ENCODE data around the gene SLC34A3.
A peak's percentile ranks its signal among the peaks of the same experiment; 100 is the strongest.

Gene SLC34A3

GRCh38 chr9:137198051-137198901, 32.4 kb upstream of the SLC34A3 start:
- DNase-seq (ENCODE audit: low read depth): no peak
- peak overlapping the region; percentile 67 for H3K4me3 ChIP-seq (ENCODE audit: low read length)
- H3K9me3 ChIP-seq (ENCODE audit: control insufficient read depth, low read length): no peaks in the 10 kb centered on the region
- H3K9ac ChIP-seq (ENCODE audit: low read length): peak overlapping the region; percentile 71
- H3K36me3 ChIP-seq (ENCODE audit: control insufficient read depth, insufficient read depth, low read length, severe bottlenecking): no peaks in the 10 kb centered on the region
- peaks cover 36% of the 10 kb centered on the region for H3K4me1 ChIP-seq (ENCODE audit: control insufficient read depth, insufficient read depth, low read length)
- no peaks in the 10 kb centered on the region for H3K27me3 ChIP-seq (replicated peaks; ENCODE audit: control insufficient read depth, insufficient read depth, low read length)

- Histone ChIP-seq H3K9ac (ENCODE audit: low read length) (peak overlapping the region; percentile 71), H3K4me1 (ENCODE audit: control insufficient read depth, insufficient read depth, low read length) (peaks cover 37% of the 10 kb centered on the region), H3K27me3 (replicated peaks; ENCODE audit: control insufficient read depth, insufficient read depth, low read length) (no peaks in the 10 kb centered on the region), H3K36me3 (ENCODE audit: control insufficient read depth, insufficient read depth, low read length, severe bottlenecking) (no peaks in the 10 kb centered on the region), H3K4me3 (ENCODE audit: low read length) (peak overlapping the region; percentile 67), H3K9me3 (ENCODE audit: control insufficient read depth, low read length) (no peaks in the 10 kb centered on the region)
- no peak for DNase-seq (ENCODE audit: low read depth)
Observed at GRCh38 chr9:137198902-137199283, 31.8 kb upstream of the SLC34A3 start.

- no peaks in the 10 kb centered on the region for H3K36me3 ChIP-seq (ENCODE audit: control insufficient read depth, insufficient read depth, low read length, severe bottlenecking)
- H3K9ac ChIP-seq (ENCODE audit: low read length): peak overlapping the region; percentile 71
- peak; percentile 39 for DNase-seq (ENCODE audit: low read depth)
- H3K27me3 ChIP-seq (replicated peaks; ENCODE audit: control insufficient read depth, insufficient read depth, low read length): no peaks in the 10 kb centered on the region
- no peaks in the 10 kb centered on the region for H3K9me3 ChIP-seq (ENCODE audit: control insufficient read depth, low read length)
- H3K4me1 ChIP-seq (ENCODE audit: control insufficient read depth, insufficient read depth, low read length): peaks cover 44% of the 10 kb centered on the region
- H3K4me3 ChIP-seq (ENCODE audit: low read length): peak overlapping the region; percentile 67
Observed at GRCh38 chr9:137199411-137200121, 31.1 kb upstream of the SLC34A3 start.

GRCh38 chr9:137200311-137201204, 30.1 kb upstream of the SLC34A3 start, which contains the start of gene TPRN:
TSS of gene TPRN (minus strand) at chr9:137200741. CDS start at chr9:137200711, 30 bp downstream.
- H3K4me1 ChIP-seq (ENCODE audit: control insufficient read depth, insufficient read depth, low read length): peaks cover 45% of the 10 kb centered on the region
- H3K9ac ChIP-seq (ENCODE audit: low read length): peak within 1 kb of the TSS; percentile 92
- peak within 1 kb of the TSS; percentile 88 for H3K4me3 ChIP-seq (ENCODE audit: low read length)
- H3K27me3 ChIP-seq (replicated peaks; ENCODE audit: control insufficient read depth, insufficient read depth, low read length): no peaks in the 10 kb centered on the region
- no peaks in the 10 kb centered on the region for H3K9me3 ChIP-seq (ENCODE audit: control insufficient read depth, low read length)
- peak; percentile 100 for DNase-seq (ENCODE audit: low read depth)
- H3K36me3 ChIP-seq (ENCODE audit: control insufficient read depth, insufficient read depth, low read length, severe bottlenecking): no peaks in the 10 kb centered on the region

GRCh38 chr9:137201205-137201868, 29.4 kb upstream of the SLC34A3 start:
- Histone ChIP-seq H3K27me3 (replicated peaks; ENCODE audit: control insufficient read depth, insufficient read depth, low read length) (no peaks in the 10 kb centered on the region), H3K4me1 (ENCODE audit: control insufficient read depth, insufficient read depth, low read length) (peaks cover 48% of the 10 kb centered on the region), H3K9ac (ENCODE audit: low read length) (peak overlapping the region; percentile 92), H3K4me3 (ENCODE audit: low read length) (peak overlapping the region; percentile 88), H3K36me3 (ENCODE audit: control insufficient read depth, insufficient read depth, low read length, severe bottlenecking) (no peaks in the 10 kb centered on the region), H3K9me3 (ENCODE audit: control insufficient read depth, low read length) (no peaks in the 10 kb centered on the region)
- no peak for DNase-seq (ENCODE audit: low read depth)

- no peak for DNase-seq (ENCODE audit: low read depth)
- Histone ChIP-seq H3K9ac (ENCODE audit: low read length) (no peak overlapping the region), H3K4me1 (ENCODE audit: control insufficient read depth, insufficient read depth, low read length) (peaks cover 54% of the 10 kb centered on the region), H3K4me3 (ENCODE audit: low read length) (no peak overlapping the region), H3K9me3 (ENCODE audit: control insufficient read depth, low read length) (no peaks in the 10 kb centered on the region), H3K27me3 (replicated peaks; ENCODE audit: control insufficient read depth, insufficient read depth, low read length) (no peaks in the 10 kb centered on the region), H3K36me3 (ENCODE audit: control insufficient read depth, insufficient read depth, low read length, severe bottlenecking) (no peaks in the 10 kb centered on the region)
Observed at GRCh38 chr9:137202966-137203365, 27.7 kb upstream of the SLC34A3 start.

- H3K9me3 ChIP-seq (ENCODE audit: control insufficient read depth, low read length): no peaks in the 10 kb centered on the region
- DNase-seq (ENCODE audit: low read depth): no peak
- H3K4me1 ChIP-seq (ENCODE audit: control insufficient read depth, insufficient read depth, low read length): peaks cover 39% of the 10 kb centered on the region
- no peaks in the 10 kb centered on the region for H3K27me3 ChIP-seq (replicated peaks; ENCODE audit: control insufficient read depth, insufficient read depth, low read length)
- H3K4me3 ChIP-seq (ENCODE audit: low read length): peak overlapping the region; percentile 97
- peak overlapping the region; percentile 99 for H3K9ac ChIP-seq (ENCODE audit: low read length)
- peaks cover 4% of the 10 kb centered on the region for H3K36me3 ChIP-seq (ENCODE audit: control insufficient read depth, insufficient read depth, low read length, severe bottlenecking)
Observed at GRCh38 chr9:137204731-137205125, 26.0 kb upstream of the SLC34A3 start.

- H3K9me3 ChIP-seq (ENCODE audit: control insufficient read depth, low read length): no peaks in the 10 kb centered on the region
- peaks cover 39% of the 10 kb centered on the region for H3K4me1 ChIP-seq (ENCODE audit: control insufficient read depth, insufficient read depth, low read length)
- H3K36me3 ChIP-seq (ENCODE audit: control insufficient read depth, insufficient read depth, low read length, severe bottlenecking): peaks cover 4% of the 10 kb centered on the region
- H3K4me3 ChIP-seq (ENCODE audit: low read length): peak within 1 kb of the TSS; percentile 97
- no peaks in the 10 kb centered on the region for H3K27me3 ChIP-seq (replicated peaks; ENCODE audit: control insufficient read depth, insufficient read depth, low read length)
- peak within 1 kb of the TSS; percentile 99 for H3K9ac ChIP-seq (ENCODE audit: low read length)
- DNase-seq (ENCODE audit: low read depth): peak; percentile 97
Observed at GRCh38 chr9:137205126-137206069, 25.3 kb upstream of the SLC34A3 start, which contains the start of the genes NDOR1 and TMEM203. TSS of gene NDOR1 (plus strand) at chr9:137205700. CDS start at chr9:137205778, 78 bp downstream. TSS of gene TMEM203 (minus strand) at chr9:137205648. CDS start at chr9:137205414, 234 bp downstream.

- Histone ChIP-seq H3K27me3 (replicated peaks; ENCODE audit: control insufficient read depth, insufficient read depth, low read length) (no peaks in the 10 kb centered on the region), H3K4me1 (ENCODE audit: control insufficient read depth, insufficient read depth, low read length) (peaks cover 33% of the 10 kb centered on the region), H3K9ac (ENCODE audit: low read length) (peak overlapping the region; percentile 99), H3K36me3 (ENCODE audit: control insufficient read depth, insufficient read depth, low read length, severe bottlenecking) (peaks cover 4% of the 10 kb centered on the region), H3K9me3 (ENCODE audit: control insufficient read depth, low read length) (no peaks in the 10 kb centered on the region), H3K4me3 (ENCODE audit: low read length) (peak overlapping the region; percentile 97)
- no peak for DNase-seq (ENCODE audit: low read depth)
Observed at GRCh38 chr9:137206602-137207001, 24.1 kb upstream of the SLC34A3 start.
